ENCODE results near the gene UPF3A. TPM values are rescaled to one million over a fixed set of nuclear protein-coding genes. Genes with fewer than 3 reads are reported as not detected.

The UPF3A gene
- total and polyA plus RNA-seq, 10 of the 15 experiments (the other 5 are each of a cell fraction or from before 2014, with no cell fraction given), result 18.6 to 61.5 (median 43.3) TPM

GRCh38 chr13:114323349-114323748 is 41.9 kb downstream of the UPF3A start:
- BruUV-seq (replicated peaks), result no TSS peak
- Histone ChIP-seq H3K4me3 (no peak overlapping the region), H3K4me1 (ENCODE audit: control insufficient read depth, insufficient read depth, low read length) (no peaks in the 10 kb centered on the region), H3K9ac (ENCODE audit: control insufficient read depth, insufficient read depth, low read length) (no peak overlapping the region), H3K4me2 (ENCODE audit: control insufficient read depth, insufficient read depth) (no peak overlapping the region), H3K36me3 (ENCODE audit: control insufficient read depth in 2 of 2, insufficient read depth in 2 of 2, low read length in 1 of 2) (peaks cover 15 to 36% of the 10 kb centered on the region in 2 experiments), H3K27ac (ENCODE audit: control insufficient read depth, insufficient read depth) (no peak overlapping the region), H3K9me3 (replicated peaks; ENCODE audit: control insufficient read depth, insufficient read depth, low read length) (no peaks in the 10 kb centered on the region), H4K20me1 (ENCODE audit: control insufficient read depth, insufficient read depth) (no peaks in the 10 kb centered on the region; the same call in 1 of the 2 replicates), H2AFZ (ENCODE audit: control insufficient read depth, low read depth, low read length) (no peak overlapping the region), H3K27me3 (replicated peaks in 1 of 2; ENCODE audit: control insufficient read depth in 2 of 2, insufficient read depth in 2 of 2, low read length in 1 of 2) (no peaks in the 10 kb centered on the region), H3K79me2 (ENCODE audit: control insufficient read depth, insufficient read depth, low read length) (peaks cover 33% of the 10 kb centered on the region)
- intact Hi-C loops (cut with micrococcal nuclease; ENCODE audit: unreplicated experiment), result no loop called here
- ChIA-PET POLR2A (no interaction called here), RAD21 (ENCODE audit: unreplicated experiment) (no interaction called here), CTCF (no interaction called here), SMC1A (ENCODE audit: uncharacterized antibody, unreplicated experiment) (interaction anchor here (0.8 kb wide), 1 partner anchor 17 kb away, joined by 3 read pairs; no protein-coding TSS in a partner anchor)
- 98% methylated on average over 2 of the region's 2 CpGs for WGBS (ENCODE audit: insufficient coverage, insufficient replicate concordance, low lambda C conversion rate, missing lambda C conversion rate)
- DNase-seq (ENCODE audit: low read depth, low spot score) (no peak), FAIRE-seq (no peak), ATAC-seq (no peak)
- in situ Hi-C loops (cut with MboI), result no loop called here
- TF ChIP-seq YY1 (IDR thresholded peaks at IDR 0.05; ENCODE audit: low read depth, low read length) (no peak), ZNF687 (IDR thresholded peaks at IDR 0.05) (no peak), USF2 (IDR thresholded peaks at IDR 0.05; ENCODE audit: borderline replicate concordance, low read depth, low read length) (no peak), SREBF2 (IDR thresholded peaks at IDR 0.05; ENCODE audit: low read length) (no peak), PML (IDR thresholded peaks at IDR 0.05; ENCODE audit: low read length) (no peak), CHD4 (IDR thresholded peaks at IDR 0.05) (no peak), ATF2 (IDR thresholded peaks at IDR 0.05; ENCODE audit: low read length) (no peak), GATAD2B (conservative IDR thresholded peaks at IDR 0.05; ENCODE audit: low read depth) (no peak), STAT1 (conservative IDR thresholded peaks at IDR 0.05) (no peak), PRDM15 (CRISPR knock-in tag; IDR thresholded peaks at IDR 0.05) (no peak), SIN3A (IDR thresholded peaks at IDR 0.05; ENCODE audit: low read depth, low read length) (no peak), TCF3 (IDR thresholded peaks at IDR 0.05; ENCODE audit: borderline replicate concordance, insufficient read depth, low read depth, low read length) (no peak), PBX3 (IDR thresholded peaks at IDR 0.05; ENCODE audit: insufficient replicate concordance, low read depth, low read length) (no peak), CHD2 (IDR thresholded peaks at IDR 0.05; ENCODE audit: borderline replicate concordance, low read depth, low read length) (no peak)

Measured in GM12878 (cell line).